ENCODE results near the gene CARD11.

GRCh38 chr7:2956076-2956475 is 87.6 kb downstream of the CARD11 start:
- no peak for TF ChIP-seq CTCF (conservative IDR thresholded peaks at IDR 0.05; ENCODE audit: low read length)
- no peak for TF ChIP-seq EZH2phosphoT487 (IDR thresholded peaks at IDR 0.05; ENCODE audit: borderline replicate concordance)
